HG03520 (cell line): Measurements from ENCODE around the gene CDH19.

Source experiments
- ATAC-seq: cut with Tn5 transposase; IDR thresholded peaks from one replicate; pipeline ENCODE4 v1.9.1; 2021; ENCODE audit warnings: mild to moderate bottlenecking, moderate library complexity; ENCODE audit not compliant: unreplicated experiment

The CDH19 gene

DNA sequence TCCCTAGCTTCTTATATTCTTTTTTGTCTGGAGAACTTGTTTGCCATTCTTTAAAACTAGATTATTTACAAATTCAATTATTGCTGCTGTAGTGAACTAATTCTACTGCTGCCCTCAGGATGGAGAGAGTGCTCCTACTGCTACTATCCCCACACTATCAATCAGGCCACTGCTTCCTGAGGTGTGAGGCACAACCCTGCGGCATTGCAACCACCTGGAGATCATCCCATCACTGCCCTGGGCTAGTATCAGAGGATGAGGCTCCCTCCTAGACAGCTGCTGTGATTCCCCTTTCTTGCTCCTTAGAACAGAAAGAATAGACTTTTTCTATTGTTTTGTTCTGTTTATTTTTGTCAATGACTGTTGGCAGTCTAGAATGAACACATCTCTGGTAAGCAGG is 146.6 kb downstream of the CDH19 start:
- no peak for ATAC-seq
